GM19463 (cell line): ENCODE data around the gene ZNF423.

Source experiments
- ATAC-seq: cut with Tn5 transposase; IDR thresholded peaks from one replicate; pipeline ENCODE4 v1.9.1; 2021; ENCODE audit warnings: mild to moderate bottlenecking, moderate library complexity; ENCODE audit not compliant: unreplicated experiment

ZNF423 gene

DNA sequence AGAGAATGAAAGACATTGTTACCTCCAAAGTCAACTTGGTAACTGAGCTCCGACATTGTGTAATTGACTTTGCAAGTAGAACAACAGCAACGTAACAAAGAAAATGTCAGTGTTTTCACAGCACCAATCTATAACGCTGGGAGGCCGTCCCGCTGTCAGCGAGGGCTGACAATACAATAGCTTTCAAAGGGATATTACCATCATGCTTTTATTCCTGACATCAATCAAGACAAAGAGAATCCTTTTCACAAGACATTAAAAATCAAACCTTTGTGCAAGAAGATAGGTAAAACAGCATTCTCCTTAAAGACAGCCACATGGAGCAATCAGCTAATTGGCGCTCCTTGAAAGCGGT, 6.2 kb downstream of the ZNF423 start:
- no peak for ATAC-seq

DNA sequence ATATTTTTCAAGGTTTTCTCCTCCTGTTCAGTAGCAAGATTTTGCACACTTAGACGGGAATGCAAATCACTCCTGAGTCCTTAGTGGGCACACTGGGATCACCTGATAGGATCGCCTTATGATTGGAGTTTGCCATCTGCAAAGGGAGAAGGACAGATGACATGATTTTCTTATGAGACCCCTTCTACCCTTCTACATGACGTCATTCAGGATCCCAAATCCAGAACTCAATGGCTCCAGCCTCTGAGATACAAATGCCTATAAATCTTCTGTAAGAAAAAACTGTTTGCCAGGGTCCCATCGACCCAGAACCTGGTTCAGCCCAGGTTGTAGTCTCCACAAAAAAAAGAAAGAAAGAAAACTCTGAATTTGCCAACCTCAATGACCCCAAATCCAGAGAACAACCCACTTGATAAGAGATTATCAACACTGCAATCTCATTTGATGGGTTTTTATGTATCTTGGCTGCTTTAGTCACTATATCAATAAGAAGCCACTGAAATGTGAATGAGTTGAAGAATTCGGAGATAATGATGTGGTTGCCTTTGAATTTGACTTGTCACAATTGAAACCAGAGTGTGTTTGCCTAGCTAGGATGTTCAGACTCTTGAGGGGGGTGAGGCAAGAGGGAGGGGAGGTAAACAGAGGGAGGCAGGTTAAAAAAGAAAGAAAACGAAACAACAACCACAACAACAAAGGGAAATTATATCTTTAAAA, 6.7 kb downstream of the ZNF423 start:
- ATAC-seq, result no peak

DNA sequence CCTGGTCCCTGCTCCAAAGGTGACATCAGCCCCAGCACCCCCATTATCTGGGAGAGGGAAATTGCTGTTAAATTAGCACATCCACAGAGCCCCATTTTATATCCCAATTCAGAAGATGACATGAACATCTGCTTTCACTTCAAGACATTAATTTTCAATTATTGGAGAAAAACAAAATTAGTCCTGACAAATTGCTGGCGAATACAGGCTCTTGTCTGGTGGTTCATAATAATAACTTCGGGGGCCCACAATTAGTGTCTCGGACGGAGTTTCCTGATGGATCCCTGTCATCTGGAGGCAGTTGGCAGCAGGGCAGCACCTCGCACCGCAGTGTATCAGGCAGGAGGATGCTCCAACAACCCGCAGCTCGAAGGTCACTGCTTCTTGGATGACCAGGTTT, 7.4 kb downstream of the ZNF423 start:
- ATAC-seq, result no peak

DNA sequence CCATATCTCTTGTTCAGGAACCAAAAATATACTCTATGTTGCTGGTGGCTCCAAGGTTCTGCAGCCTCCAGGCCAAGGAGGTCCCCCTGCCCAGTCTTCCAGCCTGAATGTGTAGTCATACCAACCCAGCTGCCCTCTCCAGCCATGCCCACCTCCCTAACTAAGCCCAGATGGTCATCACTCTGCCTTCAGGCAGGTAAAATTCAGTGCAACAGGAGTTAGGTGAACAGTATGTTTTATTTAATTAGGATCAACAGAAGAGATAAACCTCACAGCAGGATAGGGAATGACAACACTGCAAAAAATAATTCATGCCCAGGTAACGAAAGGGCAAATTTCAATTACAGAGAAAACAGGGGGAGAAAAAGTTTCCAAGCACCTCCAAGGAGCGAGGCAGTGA, 9.1 kb downstream of the ZNF423 start:
- ATAC-seq, result no peak

DNA sequence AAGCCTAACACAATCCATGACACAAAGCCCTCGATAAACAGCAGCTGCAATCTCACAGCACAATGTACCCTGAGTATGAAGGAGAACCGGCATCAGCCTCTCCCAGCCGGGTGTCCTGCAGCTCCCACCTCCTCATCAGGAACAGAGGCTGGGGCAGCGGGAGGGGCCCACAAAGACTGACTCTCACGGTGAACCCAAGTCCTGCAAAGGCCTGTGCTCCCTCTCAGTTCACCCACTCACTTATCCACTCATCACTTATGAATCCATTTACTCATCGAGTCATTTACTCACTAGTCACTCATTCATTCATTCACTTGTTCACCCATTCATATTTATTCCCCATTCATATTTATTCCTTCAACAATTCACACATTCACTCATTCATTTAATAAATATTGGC, 11.6 kb downstream of the ZNF423 start:
- no peak for ATAC-seq

DNA sequence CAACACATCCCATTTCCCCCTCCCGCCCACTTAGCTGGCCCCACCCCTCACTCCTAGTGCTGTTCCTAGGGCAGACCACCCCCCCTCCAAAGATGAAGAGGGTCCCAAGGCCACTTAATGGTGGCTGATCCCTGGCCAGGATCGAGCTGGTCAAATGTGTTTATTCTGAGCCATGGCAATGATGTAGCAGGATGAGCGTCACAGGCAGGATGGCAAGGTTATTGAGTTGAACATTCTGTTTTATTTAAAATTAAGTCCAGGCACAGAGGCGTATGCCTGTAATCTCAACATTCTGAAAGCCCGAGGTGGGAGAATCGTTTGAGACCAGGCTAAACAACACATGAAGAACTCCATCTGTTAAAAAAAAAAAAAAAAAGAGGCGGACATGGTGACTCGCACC, 12.2 kb downstream of the ZNF423 start:
- ATAC-seq, result no peak

DNA sequence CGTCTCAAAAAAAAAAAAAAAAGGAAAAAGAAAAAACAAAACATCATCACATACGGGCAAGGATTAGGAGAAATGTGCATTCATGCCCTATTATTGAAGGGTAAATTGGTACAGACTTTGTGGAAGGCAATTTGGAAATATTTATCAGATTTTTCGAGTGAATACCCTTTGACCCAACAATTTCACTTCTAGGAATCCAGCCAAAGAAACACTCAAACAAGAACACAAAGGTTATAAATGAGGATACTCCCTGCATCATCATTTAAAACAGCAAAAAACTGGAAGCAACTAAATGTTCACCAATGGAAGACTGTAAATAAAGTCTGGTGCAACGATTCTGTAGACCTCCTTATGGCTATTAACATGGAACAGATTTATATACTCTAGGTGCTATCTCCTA, 12.9 kb downstream of the ZNF423 start:
- ATAC-seq, result no peak

DNA sequence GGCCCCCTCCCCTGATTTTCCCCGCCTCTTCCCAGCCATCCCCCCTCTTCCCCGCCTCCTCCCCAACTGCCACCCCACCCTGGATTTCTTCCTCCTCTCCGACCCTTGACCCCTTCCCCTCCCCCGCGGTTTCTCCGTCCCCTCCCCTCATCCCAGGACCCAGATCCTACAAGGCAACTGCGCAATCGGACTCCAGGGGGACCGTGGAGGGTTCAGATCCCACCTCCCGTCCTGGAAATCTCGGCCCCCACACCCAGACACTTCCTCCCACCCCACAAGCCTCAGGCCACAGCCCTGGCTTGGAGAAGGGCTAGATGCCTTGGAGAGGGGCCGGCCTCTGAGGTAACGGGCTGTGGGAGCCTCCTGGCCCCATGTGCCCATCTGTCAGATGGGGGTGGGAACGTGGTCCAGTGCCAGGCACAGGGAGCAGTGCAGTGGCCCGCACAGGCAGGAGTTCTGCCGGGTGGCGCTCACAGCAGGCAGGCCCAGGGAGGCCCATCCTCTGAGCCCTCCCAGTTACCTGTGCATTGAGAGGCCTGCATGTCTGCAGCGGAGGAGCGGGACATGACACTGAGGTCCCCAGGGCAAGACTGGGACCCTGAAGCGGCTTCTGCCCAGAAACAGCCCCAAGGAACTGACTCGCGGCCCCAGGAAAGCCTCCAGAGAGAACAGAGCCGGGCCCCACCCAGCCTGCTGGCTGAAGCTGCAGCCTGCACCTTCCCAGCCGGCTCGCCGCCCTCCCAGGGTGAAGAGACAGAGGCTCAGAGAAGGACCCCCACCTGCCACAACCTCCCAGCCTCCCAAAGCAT, 16.7 kb downstream of the ZNF423 start:
- no peak for ATAC-seq

DNA sequence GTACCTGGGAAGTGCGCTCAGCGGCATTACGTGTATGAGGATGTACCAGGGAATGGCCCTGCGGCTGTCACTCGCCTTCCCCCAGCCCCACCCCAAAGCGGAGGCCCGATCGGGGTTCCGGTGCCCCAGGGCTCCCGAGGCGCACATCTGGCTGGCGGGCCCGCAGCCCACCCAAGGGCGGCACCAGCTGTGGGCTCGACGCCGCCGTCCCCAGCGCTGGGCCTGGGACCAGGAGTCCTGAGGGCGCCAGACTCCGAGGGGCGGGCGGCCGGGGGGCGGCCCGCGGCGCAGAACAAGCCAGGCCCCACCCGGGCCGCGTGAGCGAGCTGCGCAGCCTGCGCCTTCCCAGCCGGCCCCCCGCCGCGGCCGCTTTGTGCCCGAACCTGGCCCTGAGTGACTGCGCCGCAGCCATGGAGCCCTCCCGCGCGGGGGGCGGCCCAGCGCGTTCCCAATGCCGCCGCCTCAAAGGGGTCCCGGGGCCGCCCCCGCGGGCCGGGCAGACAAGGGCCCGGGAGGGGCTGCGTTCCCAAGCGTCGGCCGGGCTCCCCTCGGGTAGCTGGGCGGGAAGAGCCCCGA, 17.4 kb downstream of the ZNF423 start:
- no peak for ATAC-seq

DNA sequence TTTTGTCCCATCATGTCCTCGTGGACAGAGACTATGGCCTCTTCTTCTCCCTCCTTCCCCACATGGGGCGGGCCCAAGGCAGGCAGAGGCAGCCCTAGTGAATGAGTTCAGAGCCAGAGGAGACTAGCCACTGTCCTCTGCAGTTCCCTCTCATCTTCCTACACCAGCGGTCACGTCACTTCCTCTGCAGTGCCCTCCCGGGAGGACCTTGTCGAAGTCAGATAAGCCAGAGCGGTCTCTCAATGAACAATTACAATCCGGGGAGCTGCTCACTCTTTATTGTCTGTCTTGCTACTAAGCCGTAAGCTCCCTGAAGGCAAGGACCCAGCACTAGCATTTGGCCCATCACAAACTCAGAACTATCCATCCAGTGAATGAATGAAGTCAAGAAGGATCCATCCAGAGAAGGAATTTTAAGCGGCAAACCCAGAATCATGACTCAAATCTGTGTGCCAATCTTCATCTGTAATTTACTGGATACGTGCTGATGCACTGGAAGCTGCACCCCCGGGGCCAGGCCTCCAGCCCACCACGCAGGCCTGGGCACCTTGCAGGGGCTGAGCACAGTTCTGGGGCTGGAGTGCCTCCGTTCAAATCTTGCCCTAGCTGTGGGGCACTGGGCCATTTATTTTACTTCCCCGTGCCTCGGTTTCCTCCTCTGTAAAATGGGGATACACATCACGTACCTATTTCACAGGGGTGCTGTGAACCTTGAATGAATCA, 18.1 kb downstream of the ZNF423 start:
- ATAC-seq, result no peak

DNA sequence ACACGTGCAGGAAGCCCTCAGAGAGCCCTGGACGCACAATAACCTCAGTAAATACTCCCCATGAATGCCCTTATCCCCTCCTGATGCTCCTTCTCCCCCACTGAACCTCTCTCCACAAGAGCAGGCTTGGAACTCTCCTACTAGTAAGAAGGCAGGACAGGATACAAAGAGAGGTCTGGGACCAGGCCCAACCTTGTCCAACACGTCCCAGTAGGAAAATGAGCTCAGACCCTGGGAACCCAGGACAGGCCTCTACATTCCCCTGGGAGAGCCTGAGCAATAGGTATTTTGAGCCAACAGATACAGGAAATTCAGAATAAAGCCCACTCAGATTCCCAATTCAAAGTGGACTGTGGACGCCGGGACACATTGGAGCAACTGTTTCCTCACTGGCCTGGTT, 19.2 kb downstream of the ZNF423 start:
- ATAC-seq, result no peak

DNA sequence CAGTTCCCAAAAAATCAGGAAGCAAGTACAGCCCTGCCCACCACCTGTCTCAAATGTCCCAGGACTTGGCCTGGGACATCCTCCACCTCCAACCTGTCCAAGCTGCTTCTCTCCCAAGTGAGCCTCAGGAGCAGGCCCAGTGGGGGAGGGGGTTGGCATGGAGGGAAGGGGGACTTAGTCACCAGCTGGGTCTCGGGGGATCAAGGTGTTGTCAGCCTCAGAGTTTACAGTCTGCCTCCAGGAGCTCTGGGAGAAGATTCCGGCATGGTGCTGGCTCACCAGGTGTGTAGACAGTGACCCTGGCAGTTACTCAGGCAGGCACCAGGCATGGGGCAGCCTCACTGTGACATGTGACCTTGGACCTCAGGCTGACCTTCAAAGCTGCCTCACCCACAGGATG, 19.7 kb downstream of the ZNF423 start:
- ATAC-seq, result no peak

DNA sequence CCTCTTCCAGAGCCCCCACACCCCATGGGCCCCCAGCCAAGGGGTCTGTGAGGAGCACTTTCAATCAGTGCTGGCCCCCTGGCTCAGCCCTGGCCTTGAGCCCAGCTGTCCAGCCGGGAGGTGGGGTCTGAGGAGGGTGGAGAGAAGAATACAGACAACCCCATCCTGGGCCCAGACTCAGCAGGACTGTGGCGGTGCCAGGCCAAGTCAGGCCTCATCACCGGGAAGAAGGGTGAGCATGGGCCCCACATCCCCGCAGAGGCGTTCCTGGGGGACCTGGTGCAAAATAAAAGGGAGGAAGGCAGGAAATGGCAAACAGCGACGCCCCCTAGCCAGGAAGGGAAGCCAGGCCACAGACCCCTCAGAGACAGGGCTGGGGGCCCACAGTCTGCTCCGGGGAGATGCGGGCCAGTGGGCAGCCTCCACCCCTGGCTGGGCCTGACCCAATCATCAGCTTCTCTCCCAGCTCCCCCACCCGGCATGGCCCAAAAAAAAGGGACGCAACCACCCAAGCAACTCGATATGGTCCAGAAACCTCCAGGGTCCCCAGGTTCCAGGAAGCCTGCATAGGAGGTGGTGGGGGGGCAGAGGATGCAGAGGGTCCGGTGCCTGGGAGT, 20.6 kb downstream of the ZNF423 start:
- no peak for ATAC-seq

DNA sequence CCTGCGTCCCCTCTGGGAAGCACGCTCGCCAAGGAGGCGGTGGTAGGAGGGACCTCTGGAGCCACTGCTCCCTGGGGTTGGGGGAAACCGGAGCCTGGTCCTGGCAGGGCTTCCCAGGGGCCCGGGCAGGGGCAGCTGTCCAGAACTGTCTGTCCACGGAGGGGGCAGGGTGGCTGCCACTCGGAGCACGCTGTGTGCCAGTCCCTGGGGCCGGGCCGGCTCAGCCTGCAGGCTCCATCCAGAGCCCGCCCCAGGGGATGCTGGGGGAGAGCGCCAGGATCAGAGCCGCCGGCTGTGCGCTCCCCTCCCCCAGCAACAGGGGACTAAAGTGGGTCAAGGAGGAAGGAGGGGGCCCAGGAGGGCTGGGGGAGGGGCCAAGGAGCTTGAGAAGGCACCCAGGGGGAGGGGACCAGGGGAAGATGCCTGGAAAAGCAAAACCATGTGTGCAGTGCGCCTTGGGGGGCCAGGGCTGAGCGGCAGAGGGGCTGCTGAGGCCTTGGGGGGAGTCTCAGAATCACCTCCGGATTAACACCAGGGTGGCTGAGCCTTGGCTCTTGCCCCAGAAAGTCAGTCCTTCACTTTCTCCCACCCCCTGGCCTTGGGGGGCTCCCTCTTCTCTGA, 21.3 kb downstream of the ZNF423 start:
- ATAC-seq, result no peak

DNA sequence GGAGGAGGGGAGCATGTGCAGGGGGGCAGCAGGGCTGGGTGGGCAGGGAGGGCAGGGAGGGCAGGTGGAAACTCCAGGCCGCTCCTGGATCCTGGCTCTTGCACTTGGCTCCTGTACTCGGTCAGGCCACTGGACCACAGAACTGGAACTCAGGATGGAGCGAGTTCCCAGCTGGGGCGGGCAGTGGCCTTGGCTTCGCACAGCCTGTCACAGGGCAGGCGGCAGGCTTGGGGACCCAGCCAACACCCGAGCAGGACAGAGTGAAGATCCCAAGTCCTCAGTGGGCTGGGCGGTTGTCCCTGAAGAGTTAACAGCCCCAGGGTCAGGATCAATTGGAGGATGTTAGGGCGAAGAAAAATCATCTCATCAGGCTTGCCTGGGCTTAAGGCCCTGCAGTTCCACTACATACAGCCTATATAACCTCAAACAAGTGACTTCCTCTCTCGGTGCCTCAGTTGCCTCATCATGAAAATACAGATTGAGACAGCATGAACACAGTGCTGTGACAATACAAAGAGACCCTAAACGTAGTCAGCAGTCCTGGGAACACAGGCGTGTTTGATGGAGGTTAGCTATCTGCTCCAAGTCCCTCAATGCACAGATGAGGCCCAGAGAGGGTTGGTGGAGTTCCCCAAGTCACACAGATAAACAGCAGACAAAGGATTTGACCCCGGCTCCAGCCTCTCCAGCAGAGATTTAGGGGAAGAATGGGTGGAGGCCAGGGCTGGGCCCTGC, 21.9 kb downstream of the ZNF423 start:
- no peak for ATAC-seq

DNA sequence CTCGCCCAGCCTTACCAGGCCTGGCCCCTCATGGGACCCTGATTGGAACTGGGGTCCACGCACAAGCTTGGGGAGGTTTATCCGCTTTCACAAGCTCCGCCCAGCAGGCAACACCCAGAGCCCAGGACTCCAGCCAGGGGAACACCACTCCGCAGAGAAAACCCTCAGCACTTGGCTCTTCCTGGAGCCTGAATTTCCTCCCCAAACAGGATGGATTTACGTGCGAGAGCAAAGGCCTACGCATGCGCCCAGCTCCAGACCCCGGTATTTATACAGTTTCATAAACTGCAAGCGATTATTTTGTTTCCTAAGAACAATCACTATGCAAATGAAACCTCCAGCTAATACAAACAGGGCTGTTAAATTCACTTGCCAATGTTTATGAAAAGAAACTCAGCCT, 22.8 kb downstream of the ZNF423 start:
- ATAC-seq, result no peak

DNA sequence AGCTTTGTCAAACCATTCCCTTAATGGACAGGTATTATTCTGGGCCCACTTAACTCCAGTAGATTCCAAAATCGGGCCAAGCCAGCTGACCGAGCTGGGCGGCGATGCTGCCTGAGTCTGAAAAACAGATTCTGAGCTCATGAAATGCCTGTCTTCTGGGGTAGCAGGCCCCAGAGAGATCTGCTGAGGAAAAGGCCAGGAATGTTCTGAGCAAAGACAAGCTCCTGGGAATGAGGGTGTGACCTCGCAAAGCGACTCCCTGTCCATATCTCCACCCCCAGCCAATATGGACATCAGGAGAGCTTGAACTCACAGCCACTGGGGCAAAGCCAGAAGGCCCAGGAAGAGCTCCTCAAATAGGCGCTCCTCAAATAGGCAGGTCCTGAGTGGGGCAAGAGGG, 23.7 kb downstream of the ZNF423 start:
- ATAC-seq, result no peak

DNA sequence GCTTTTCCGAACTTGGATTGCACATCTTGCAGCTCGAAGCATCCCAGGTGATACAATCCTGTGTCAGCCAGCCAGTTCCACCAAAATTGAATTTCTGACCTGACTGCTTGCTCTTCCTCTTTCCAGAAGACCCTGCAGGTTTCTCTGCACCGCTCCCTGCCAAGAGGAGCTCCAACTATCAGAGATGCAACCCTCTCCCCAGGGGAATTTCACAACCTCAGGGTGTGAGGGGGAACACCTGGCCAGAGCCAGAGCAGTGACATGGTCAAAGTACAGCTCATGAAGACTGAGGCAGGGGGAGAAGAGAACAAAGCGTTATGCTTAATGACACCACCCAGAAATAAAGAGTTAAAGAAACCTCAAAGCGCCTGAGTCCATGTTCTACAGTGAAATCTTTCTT, 25.0 kb downstream of the ZNF423 start:
- no peak for ATAC-seq

DNA sequence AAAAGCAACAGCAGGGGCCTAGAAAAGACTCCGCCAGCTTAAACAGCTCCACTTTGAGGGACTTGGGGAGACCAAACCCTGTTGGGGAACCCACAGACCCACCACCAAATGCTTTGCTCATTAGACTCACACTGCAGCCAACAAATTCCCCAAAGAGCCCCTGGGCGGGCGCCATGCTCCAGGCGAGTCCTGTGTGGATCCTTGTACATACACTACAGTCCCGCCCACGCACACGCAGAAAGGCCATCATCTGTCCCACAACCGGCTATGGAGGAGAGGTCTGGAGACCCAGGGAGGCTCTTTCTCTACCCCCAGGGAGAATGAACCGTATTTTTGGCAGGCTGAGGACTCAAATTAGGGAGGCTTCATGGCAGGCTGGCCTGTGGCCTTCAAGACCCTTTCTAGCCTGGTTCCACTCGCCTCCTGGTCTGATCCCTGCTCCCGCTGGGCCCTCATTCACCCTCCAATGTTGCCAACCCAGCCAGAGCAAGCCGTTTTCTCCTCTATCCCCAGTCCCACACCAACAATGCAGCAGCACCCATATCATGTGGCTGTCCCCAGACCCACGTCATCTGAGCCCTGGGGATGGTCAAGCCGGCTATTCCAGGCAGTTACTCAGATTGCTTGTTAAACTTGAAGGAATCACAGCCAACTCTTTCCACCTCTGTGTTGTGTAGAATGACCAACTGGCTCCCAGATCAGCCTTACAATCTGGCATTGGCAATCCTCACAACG, 27.2 kb downstream of the ZNF423 start:
- ATAC-seq, result no peak
